ENCODE results near the gene DNAJB6. TPM values are rescaled to one million over a fixed set of nuclear protein-coding genes. Genes with fewer than 3 reads are reported as not detected.

The DNAJB6 gene
- total and polyA plus RNA-seq, 2 of the 4 experiments (the other 2 are of a cell fraction), result 93.4 to 165 TPM

DNA sequence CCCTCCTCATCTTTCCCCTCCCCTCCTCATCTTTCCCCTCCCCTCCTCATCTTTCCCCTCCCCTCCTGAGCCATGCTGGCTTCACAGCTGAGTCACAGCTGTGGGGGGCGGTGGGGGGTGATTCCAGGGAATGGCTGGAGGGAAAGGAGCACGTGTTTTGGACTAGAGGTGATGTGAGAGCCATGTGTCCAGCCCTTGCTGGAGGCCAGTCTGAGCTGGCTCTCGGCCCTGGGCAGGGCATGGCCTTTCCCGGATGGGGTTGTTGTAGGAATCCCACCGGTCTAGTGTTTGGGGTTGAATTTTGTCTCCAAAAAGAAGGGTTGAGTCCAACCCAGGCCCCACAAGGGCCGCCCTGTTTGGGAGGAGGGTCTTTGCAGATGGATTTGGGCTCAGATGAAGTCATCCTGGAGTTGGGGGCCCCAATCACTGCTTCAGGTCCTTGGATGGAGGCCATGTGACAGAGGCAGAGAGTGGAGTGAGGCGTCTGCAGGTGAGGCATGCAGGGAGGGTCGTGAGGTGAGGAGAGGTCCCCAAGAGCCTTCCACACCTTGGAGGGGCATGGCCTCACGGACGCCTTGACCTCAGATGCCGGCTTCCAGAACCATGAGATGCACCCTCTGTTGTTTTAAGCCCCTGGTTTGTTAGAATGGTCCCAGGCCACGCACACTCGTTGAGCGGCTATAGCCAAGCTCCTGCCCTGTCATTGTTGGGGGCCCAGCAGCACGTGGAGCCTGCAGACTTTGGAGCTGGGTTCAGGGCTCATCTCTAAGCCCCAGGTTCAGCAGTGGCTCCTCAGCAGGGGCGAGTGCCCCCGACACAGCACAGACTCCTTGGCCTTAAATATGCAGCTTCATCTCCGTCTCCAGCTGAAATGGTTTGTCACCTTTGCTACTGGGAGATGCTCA, 101.6 kb downstream of the DNAJB6 start:
- intact Hi-C loops (cut with micrococcal nuclease) (loop anchor here (5.0 kb wide), 1 partner anchor 744 kb away; no protein-coding TSS in a partner anchor), dilution Hi-C loops (cut with HindIII; ENCODE audit: low sequenced_read_pairs, unreplicated experiment) (no loop called here), in situ Hi-C loops (cut with MboI; ENCODE audit: low sequenced_read_pairs) (no loop called here)
- TF ChIP-seq POLR2A (IDR thresholded peaks at IDR 0.05; ENCODE audit: low read depth, low read length), result no peak
- TF ChIP-seq MAZ (IDR thresholded peaks at IDR 0.05; ENCODE audit: borderline replicate concordance, low read depth, low read length), result no peak
- TF ChIP-seq CEBPB (IDR thresholded peaks at IDR 0.05; ENCODE audit: low read depth, low read length), result no peak
- TF ChIP-seq RFX5 (IDR thresholded peaks at IDR 0.05; ENCODE audit: low read depth, low read length), result no peak
- no peak for TF ChIP-seq MXI1 (IDR thresholded peaks at IDR 0.05; ENCODE audit: borderline replicate concordance, low read depth, low read length)
- TF ChIP-seq ELK1 (IDR thresholded peaks at IDR 0.05; ENCODE audit: borderline replicate concordance, low read depth, low read length), result no peak
- no peak for TF ChIP-seq RCOR1 (IDR thresholded peaks at IDR 0.05; ENCODE audit: insufficient replicate concordance, low read length)
- no peak for TF ChIP-seq RAD21 (IDR thresholded peaks at IDR 0.05; ENCODE audit: low read length)
- TF ChIP-seq, protein P1, sequence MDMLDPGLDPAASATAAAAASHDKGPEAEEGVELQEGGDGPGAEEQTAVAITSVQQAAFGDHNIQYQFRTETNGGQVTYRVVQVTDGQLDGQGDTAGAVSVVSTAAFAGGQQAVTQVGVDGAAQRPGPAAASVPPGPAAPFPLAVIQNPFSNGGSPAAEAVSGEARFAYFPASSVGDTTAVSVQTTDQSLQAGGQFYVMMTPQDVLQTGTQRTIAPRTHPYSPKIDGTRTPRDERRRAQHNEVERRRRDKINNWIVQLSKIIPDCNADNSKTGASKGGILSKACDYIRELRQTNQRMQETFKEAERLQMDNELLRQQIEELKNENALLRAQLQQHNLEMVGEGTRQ (IDR thresholded peaks at IDR 0.05; ENCODE audit: low read depth, low read length), result no peak
- TF ChIP-seq FOS (IDR thresholded peaks at IDR 0.05; ENCODE audit: low read depth, low read length), result no peak
- no peak for TF ChIP-seq MAFK (IDR thresholded peaks at IDR 0.05; ENCODE audit: low read depth, low read length)
- TF ChIP-seq NFE2L2 (IDR thresholded peaks at IDR 0.05; ENCODE audit: low read depth, low read length), result no peak
- no peak for TF ChIP-seq SMC3 (IDR thresholded peaks at IDR 0.05; ENCODE audit: low read depth, low read length)
- no peak for TF ChIP-seq CHD1 (IDR thresholded peaks at IDR 0.05; ENCODE audit: low read depth, low read length)
- no peak for TF ChIP-seq BHLHE40 (IDR thresholded peaks at IDR 0.05; ENCODE audit: low read depth, low read length)

More for the DNA sequence above, 101.6 kb downstream of the DNAJB6 start:
- DNase-seq, result no peak
- no peak overlapping the region for H2AFZ ChIP-seq (replicated peaks; ENCODE audit: low read length, poor library complexity)
- no peak overlapping the region for H4K8ac ChIP-seq (ENCODE audit: low read depth in 2 of 2, low read length in 2 of 2)
- ATAC-seq (ENCODE audit: low read depth), result no peak
- no peak overlapping the region for H4K5ac ChIP-seq (ENCODE audit: low read depth, low read length)
- no peaks in the 10 kb centered on the region for H4K20me1 ChIP-seq (ENCODE audit: insufficient read depth, low read length)
- no peak overlapping the region for H2AK9ac ChIP-seq (replicated peaks; ENCODE audit: low read depth, low read length, poor library complexity)
- no peak overlapping the region for H3K4ac ChIP-seq (ENCODE audit: low read depth, low read length)
- no peak overlapping the region for H3K23ac ChIP-seq (ENCODE audit: low read depth, low read length)
- no peaks in the 10 kb centered on the region for H3K36me3 ChIP-seq (ENCODE audit: control insufficient read depth, insufficient read depth, low read length)
- no TSS peak for BruUV-seq (replicated peaks)
- peaks cover 2% of the 10 kb centered on the region; the same call in 1 of the 2 replicates for H3K9me1 ChIP-seq (ENCODE audit: insufficient read depth, low read length)
- POLR2A ChIA-PET (ENCODE audit: unreplicated experiment), result no interaction called here
- H2BK20ac ChIP-seq (ENCODE audit: low read depth, low read length), result no peak overlapping the region
- no peak overlapping the region for H3K4me3 ChIP-seq (ENCODE audit: insufficient read depth, low read depth, low read length)
- no peak overlapping the region for H4K91ac ChIP-seq (ENCODE audit: insufficient read depth, low read depth, low read length)
- H3K14ac ChIP-seq (replicated peaks; ENCODE audit: low read depth, low read length), result no peak overlapping the region
- H2BK120ac ChIP-seq (ENCODE audit: low read depth, low read length), result no peak overlapping the region
- no peaks in the 10 kb centered on the region for H3K9me3 ChIP-seq (ENCODE audit: control insufficient read depth, insufficient read depth, low read length)
- CTCF ChIA-PET, result no interaction called here
- no peak overlapping the region for H3K4me2 ChIP-seq (ENCODE audit: low read depth, low read length)
- H3K27me3 ChIP-seq (ENCODE audit: control insufficient read depth, insufficient read depth, low read length), result no peaks in the 10 kb centered on the region
- no peak overlapping the region for H2BK15ac ChIP-seq (ENCODE audit: low read depth, low read length)
- no peak overlapping the region for H2AK5ac ChIP-seq (ENCODE audit: low read depth, low read length)
- H3K18ac ChIP-seq (ENCODE audit: low read depth, low read length), result no peak overlapping the region
- H3K79me1 ChIP-seq (ENCODE audit: low read depth in 1 of 2, low read length in 2 of 2), result no peaks in the 10 kb centered on the region
- H3K56ac ChIP-seq (ENCODE audit: extremely low read depth, insufficient read depth, low read length), result no peak overlapping the region
- no peak overlapping the region for H2BK5ac ChIP-seq (ENCODE audit: low read depth, low read length, poor library complexity, severe bottlenecking)
- H3K27ac ChIP-seq (ENCODE audit: insufficient read depth, low read length), result no peak overlapping the region
- no peaks in the 10 kb centered on the region for H3K4me1 ChIP-seq (ENCODE audit: control insufficient read depth, insufficient read depth, low read length)
- WGBS, 2 experiments (ENCODE audit: extremely low coverage in 2 of 2, insufficient read length in 1 of 2), result 83% methylated on average over 5 of the region's 18 CpGs; no CpG with 5 or more reads in 1 of the 2 experiments
- no peak overlapping the region for H3K9ac ChIP-seq (ENCODE audit: low read depth, low read length)

Data from IMR-90 (cell line).